K562 (cell line): ENCODE data around the gene ABCB7.

Experiments
- KLF6 ChIP-seq: fragments of 250-450 bp; sonication (Bioruptor Pico); IDR thresholded peaks from 2 replicates; pipeline ENCODE4 v1.4.0; 2020; ENCODE audit warnings: mild to moderate bottlenecking, moderate library complexity, borderline replicate concordance
- ZNF561 ChIP-seq: fragments of 450-650 bp; formaldehyde crosslinking; conservative IDR thresholded peaks from 2 replicates; pipeline ENCODE4 v1.4.0; 2020; ENCODE audit warnings: mild to moderate bottlenecking, moderate library complexity

- TF ChIP-seq ZNF561 (CRISPR knock-in tag) = no peak
- TF ChIP-seq KLF6 (CRISPR knock-in tag) = no peak
Measured at GRCh38 chrX:75158054-75158453, 2.0 kb upstream of the ABCB7 start.
